ENCODE results near the gene GALNTL6. TPM values are rescaled to one million over a fixed set of nuclear protein-coding genes. Genes with fewer than 3 reads are reported as not detected.

Gene GALNTL6
- total RNA-seq, 4 donors from 2014 or later = not detected

- TF ChIP-seq CTCF (IDR thresholded peaks at IDR 0.05; ENCODE audit: low read depth) = no peak
These were observed 3.4 kb upstream of the GALNTL6 start for GRCh38 chr4:171809854-171810253.

- no peak for TF ChIP-seq CTCF (IDR thresholded peaks at IDR 0.05; ENCODE audit: low read depth)
These were observed 905 bp upstream of the GALNTL6 start for GRCh38 chr4:171812333-171812664.

- no peak for TF ChIP-seq CTCF (IDR thresholded peaks at IDR 0.05; ENCODE audit: low read depth)
These were observed 484 bp downstream of the GALNTL6 start for GRCh38 chr4:171813526-171814250.

GRCh38 chr4:171814545-171814944 lies 1.3 kb downstream of the GALNTL6 start:
- no peak for TF ChIP-seq CTCF (IDR thresholded peaks at IDR 0.05; ENCODE audit: low read depth)

GRCh38 chr4:171817026-171817425 lies 3.8 kb downstream of the GALNTL6 start:
- no peak for TF ChIP-seq CTCF (IDR thresholded peaks at IDR 0.05; ENCODE audit: low read depth)

GRCh38 chr4:171834640-171835039 lies 21.4 kb downstream of the GALNTL6 start:
- TF ChIP-seq CTCF (IDR thresholded peaks at IDR 0.05; ENCODE audit: low read depth) = no peak

GRCh38 chr4:171843456-171843855 lies 30.3 kb downstream of the GALNTL6 start:
- no peak for TF ChIP-seq CTCF (IDR thresholded peaks at IDR 0.05; ENCODE audit: low read depth)
